NK-92 treated with Interleukin-12 subunit alpha and Interleukin-12 subunit beta, amount 100 ng/mL, for 24 hours (cell line): Measurements from ENCODE around the gene NAALADL1.
A peak's percentile ranks its signal among the peaks of the same experiment; 100 is the strongest.

ENCODE experiments used
- DNase-seq: peaks from one replicate; lab custom pipeline; 2025; lab: John Stamatoyannopoulos, UW

The NAALADL1 gene

DNA sequence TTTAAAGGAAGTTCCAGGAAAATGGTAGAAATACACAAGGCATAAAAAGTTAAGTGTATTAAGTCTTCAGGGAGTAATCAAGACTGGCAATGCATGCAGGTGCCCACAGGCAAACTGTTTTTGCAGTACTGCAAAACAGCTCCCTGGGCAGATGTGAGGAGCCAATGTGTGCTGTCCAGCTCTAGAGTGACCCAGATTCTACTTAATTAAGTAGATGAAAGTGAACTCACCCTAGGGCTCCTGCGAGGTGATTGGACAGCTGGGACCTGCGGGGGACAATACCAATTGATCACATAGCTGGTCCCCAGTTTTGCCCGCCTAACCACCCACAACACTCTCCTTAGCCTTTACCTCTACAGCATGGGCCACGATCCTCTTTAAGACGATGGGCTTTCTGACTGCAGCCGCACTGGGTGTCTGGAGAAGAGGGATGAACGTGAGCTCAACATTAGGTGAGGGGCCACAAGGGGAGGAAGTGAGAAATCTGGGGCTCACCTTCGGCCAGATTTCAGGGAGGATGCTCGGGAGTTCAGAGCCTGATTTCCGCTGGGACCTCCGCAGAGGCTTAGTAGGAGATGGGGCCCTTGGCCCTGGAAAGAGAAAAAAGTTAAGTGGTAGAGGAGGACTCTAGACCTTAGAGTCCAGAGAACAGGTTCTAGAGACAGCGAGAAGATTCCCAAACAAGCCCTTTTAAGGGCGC, 24.9 kb upstream of the NAALADL1 start:
- no peak for DNase-seq

DNA sequence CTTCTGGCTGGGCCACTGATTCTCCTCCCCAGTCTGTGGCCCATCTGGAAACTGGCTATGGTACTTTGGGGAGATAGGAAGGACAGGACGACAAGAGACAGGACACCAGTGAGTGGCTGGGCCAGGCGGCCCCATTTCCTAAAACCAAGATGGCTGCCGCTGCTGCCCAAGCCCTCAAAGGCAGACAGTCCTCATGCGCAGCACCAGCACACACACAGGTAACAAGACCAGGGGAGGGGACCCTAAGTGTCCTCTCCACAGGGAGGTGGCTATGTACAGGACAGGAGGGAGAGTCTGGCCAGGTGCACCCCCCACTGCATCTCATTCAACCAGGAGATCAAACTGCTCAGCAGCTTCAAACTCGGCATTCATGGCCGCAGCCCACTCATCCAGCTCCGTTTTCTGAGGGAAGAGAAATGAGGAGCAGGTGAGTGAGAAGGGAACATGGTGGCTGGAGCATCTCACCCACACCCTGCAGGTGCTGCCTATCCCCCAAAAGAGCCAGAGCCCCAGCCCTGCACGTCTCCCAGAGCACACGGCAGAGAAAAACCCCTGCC, 20.5 kb upstream of the NAALADL1 start:
- no peak for DNase-seq

DNA sequence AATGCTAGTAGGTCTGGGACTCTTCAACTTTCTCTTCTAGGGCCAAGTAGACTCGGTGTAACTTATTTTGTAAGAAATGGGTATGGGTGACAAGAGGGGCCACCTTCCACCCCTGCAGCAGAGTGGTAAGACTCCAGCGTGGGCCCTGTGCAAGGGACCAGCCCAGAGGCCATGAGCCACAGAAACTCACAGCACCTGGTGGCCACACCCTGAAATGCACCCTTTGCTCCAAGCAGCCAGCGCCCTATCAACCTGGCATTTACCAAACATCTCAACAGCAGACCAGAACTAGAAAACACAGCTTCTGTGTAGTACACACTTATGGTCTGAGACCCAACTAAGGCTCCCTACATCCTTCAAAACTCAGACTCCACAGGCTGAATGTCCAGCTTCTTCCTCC, 19.8 kb upstream of the NAALADL1 start:
- DNase-seq = peak; percentile 30

DNA sequence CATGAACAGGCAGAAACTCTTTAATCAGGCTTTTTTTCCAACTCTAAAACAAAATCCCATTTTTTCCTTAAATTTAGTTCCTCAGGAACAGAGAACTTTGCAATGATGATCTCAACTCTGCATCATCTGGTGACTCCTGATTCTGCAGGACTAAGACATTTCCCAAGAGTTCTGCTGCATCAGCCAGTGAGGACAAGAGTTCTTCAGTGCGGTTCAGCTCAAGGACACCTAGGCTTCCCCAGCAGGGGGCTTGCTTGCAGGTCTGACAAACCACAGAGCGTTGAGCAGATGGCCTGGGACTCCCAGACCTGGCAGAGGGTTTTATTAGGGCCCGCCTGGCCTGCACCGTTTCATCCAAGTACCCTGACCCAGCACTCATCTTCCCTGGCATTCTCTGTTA, 19.1 kb upstream of the NAALADL1 start:
- no peak for DNase-seq

DNA sequence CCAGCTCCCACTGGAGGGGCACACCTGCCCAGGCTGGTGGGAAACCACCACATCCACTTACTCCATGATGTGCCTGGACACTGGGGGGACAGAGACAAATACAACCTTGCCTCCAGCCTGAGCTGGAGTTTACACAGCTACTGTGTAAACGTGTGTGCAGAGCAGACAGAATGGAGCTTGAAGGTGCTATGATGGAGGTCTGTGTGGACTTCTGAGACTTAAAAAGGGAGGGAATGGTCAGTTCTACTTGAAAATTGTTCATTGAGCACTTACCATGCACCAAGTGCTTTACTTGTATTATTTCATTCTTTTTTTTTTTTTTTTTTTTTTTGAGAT, 14.2 kb upstream of the NAALADL1 start:
- no peak for DNase-seq

DNA sequence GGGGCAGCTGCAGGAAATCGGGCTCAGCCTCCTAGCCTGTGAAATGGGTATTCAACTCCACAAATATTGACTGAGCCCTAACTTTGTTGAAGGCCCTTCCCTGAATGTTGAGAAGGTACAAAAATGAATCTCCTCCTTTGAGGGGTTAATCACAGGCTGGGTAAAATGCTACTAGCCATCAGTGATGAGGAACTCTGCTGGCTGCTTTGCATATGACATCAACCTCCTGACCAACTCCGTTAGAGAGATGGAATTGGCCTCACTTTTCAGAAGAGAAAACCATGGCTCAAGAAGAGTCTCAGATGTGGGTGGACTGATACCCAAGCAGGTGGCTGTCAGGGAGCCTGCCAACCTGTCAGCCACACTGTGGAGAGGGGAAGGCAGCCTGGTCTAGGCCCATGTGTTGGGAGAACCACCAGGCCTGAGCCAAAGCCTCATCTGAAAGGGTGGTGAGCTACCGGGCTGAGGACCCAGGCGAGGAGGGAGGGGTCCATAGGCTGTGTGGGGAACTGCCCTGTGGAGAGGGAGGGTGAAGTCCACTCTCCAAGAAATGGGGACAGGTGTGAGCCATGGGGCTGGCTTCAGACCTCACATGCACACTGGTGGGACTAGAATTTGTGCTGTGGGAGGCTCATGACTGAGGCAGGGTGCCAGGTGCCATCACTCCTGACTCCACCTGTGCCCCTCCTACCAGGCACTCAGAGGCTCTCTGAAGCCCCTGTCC, 13.7 kb upstream of the NAALADL1 start:
- DNase-seq = no peak

DNA sequence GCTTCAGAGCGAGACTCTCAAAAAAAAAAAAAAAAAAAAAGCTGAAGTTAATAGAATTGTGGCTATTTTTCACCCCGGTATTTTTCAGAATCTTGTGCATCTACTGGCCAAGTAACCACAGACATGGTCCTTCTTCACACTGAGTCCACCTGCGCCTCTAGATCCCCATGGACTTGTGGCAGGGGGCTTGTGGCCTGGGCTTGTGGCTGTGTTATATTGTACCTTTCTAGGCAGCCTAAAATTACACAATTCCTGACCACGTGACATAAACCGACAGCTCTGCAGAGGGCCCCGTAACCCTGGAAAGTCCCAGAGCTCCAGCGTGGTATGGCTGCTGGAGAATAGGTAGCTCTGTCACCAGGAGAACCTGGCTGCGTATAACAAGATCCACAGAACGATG, 10.9 kb upstream of the NAALADL1 start:
- DNase-seq = peak; percentile 63

DNA sequence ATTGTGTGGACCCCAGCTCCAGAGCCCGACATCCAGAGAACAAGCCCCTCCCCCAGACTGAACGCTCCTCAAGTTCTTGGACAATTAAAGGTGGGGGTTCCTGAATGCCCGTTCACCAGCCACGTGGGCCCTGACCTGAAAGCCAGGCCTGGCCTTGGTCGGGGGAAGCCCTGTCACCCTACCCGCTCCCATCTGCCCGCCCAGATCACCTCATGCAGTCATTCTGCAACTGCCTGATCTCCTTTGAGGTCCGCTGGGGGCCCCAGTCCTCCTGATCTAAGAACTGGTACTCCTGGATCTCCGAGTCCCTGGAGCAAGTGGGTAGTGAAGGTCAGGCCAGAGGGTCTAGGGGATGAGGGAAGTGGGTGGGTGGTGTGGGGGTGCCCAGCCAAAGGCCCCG, 9.1 kb upstream of the NAALADL1 start:
- no peak for DNase-seq

DNA sequence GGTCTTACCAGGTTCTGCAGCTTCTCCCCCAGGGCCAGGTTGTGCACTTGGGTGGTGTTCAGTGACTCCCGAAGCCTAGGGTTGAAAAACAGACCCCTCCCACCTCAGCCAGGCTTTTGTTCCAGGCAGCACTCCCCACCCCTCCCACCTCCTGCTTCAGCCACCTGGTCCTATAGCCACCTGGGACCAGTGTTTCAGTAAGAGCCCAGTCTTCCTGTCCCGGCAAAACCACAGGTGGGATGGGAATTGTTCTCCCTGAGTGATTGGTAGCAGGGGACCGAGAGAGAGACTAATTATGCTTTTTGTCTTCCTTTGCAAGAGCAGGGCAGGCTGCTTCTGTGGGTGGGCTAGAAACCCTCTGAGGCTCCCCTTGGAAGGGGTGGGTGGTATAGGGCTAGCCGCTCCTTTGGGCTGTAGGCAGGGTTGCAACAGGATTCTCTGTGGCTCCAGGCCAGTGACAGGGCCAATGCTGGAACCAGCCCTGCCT, 8.5 kb upstream of the NAALADL1 start:
- DNase-seq = no peak

DNA sequence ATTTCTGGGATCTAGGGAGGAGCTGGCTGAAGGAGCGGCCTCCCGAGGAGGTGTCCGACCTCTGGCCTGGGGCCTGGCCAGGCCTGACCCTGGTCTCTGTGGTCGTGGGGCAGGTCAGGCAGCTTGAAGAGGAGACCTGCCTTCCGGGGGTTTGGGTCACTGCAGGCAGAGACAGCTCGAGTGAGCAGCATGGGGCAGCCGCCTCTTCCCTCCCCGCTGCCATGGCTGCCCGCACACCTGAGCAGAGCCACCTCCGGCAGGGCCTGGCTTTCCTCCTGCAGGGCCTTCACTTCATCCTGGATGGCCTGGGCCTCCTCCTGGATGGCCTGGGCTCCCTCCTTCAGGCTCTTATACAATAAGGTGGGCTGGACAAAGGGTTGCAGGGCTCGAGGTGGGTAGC, 8.0 kb upstream of the NAALADL1 start:
- DNase-seq = no peak

DNA sequence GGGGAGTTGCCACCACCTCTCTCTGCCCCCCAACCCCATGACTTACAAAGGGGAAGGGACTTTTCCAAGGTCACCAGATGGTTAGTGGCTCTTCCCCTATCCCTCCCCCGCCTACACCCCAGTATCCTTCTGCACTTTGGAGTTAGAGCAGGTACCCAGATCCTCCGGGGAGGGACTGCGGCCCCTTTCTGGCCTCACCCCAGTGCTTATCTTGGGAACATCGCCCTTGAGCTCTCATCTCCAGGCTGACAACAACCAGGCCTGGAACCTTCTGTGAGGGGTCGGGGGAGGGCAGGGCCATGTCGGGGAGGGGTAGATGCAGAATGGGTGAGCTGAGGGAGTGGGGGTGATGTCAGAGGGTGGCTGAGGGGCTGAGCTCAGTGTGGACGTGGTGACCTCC, 7.5 kb upstream of the NAALADL1 start:
- no peak for DNase-seq

DNA sequence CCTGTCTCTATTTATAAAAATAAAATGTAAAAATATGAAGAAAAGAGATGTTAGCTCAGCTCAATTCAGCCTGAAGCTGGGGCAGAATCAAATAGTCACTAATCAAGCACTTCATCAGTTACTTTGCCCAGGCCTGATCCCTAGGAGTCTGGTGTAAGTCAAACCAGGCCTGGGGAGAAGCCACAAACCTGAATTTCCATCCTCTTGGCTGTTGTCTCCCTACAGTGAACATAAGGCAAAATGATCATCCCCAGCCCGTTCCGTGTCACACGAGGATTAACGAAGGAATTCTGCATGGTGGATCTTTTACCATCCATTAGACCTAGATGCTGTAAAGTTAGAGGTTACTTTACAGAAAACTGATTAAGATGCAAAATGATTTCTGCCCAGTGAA, 6.5 kb upstream of the NAALADL1 start:
- DNase-seq = no peak

DNA sequence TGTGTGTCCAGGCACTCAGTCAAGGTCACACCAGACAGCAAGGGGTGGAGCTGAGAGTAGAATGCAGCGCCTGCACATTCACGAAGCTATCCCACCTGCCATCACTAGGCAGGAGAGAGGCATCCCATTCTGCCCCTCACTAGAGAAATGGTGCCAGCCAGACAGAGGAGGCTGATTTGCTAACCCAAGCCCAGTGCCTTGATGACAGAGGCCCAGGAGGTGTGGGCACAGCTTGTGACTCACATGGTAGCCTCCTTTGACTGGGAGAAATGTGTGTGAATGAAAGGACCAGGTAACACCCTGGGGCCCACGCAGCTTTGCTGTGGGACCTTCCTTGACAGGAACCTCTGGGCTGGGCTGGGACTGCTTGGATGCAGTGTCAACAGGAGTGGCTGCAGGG, 5.2 kb upstream of the NAALADL1 start:
- DNase-seq = no peak

DNA sequence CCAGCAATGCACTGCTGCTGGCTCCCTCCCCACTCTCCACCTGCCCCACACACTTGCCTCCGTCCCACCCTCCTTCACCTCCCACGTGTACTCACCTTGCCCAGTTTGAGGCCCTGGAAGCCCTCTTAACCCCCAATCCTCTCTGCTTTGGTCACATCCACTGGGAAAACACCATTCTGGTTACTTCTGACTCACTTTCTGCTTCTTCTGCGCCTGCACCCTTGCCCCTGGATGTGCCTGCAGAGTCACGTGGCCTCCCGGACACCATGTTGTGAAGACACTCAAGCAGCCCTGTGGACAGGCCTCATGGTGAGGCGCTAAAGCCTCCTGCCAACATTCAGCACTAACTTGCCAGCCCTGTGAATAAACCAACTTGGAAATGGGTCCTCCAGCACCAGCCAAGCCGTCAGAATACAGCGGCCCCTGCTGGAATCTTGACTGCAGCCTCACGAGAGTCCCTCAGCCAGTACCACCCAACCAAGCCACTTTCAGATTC, 2.6 kb upstream of the NAALADL1 start:
- no peak for DNase-seq

DNA sequence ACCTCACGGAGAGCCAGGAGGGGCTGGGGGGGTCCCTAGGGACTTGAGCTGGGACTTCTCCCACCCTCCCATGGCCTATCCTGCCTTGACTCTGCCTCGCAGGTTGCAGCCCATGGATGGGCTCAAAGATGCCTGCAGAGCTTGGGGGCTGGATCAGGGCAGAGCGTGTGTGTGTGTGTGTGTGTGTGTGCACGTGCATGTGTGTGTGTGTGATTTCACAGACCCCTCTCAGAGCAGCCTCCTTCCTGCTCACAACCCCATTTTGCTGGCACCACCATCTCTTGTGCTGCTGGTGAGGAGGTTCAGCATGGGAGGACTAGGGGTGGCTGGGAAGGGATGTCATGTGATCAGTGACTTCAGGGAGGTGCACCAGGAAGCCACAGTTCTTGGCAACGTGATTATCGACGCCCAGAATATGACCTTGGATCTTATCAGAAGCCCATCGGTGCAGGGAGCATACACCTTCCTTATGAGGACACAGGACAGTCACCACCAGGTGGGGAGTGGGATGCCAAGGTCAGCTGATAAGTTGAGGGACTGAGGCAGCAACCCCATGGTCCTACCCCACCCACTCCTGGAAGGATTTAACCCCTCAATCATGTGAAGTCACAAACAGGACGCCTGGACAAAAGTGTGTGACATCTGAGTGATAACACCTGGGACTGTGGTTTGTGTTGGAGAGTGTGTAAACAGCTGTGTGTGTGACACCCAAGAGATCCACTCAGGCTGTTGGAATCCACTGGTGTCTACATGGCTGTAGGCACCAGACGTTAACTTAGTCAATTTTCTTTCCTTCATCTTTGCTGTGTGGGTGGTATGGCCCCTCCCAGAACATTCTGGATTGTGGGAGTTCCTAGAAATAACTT, 1.8 kb upstream of the NAALADL1 start:
- DNase-seq = no peak

DNA sequence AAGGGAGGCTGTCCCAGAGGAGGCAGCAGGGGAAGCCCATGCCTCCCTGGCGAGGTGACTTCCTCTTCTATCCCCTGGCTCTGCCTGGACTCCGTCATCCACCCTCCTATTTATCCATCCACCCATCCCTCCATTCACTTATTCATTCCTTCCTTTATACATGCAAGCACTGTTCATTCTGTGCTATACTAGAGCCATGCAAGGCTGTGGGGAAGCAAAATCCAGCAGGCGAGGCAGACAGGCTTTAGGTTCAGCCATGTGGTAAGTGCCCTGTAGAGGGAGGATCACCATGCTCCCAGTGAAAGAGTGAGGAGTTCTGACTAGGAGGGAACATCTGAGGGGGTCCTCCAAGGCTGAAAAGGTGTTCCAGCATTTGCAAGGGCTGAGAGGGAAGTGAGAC, 1.2 kb upstream of the NAALADL1 start:
- no peak for DNase-seq

DNA sequence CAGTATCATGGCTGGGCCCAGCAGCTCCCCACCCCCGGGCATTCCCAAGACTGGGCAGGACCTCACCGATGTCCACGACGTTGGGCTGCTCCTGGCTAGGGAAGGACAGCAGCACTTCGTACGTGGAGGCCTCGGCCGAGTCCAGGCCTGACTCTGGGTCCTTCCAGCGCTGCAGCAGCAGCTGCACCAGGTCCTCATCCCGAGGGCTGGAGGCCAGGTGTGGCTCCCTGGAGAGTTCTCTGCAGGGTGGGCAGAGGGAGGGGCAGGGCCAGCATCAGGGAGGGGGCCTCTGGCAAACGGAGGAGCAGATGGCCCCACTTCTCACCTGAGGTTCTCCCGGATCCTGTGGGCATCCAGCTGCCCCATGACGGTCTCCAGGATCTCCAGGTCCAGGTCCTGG, 341 bp downstream of the NAALADL1 start:
- no peak for DNase-seq

DNA sequence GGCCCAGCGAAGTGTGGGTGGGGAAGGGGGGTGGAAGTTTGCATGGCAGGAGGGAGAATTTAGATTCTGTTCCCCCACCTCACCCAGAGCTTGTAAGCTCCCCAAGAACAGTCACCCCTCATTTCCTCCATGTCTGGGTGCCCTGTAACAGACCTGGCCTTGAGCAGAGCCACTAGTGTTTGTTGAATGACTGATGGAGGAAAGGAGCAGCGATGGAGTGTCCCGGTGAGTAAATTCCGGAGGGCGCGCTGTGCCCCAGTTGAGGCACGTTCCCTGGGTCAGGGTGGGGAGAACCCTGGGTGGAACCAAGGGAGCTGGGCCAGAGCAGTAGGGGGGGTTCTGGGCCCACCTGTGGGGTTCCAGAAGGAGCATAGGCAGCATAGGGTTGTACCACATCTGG, 827 bp downstream of the NAALADL1 start:
- no peak for DNase-seq

DNA sequence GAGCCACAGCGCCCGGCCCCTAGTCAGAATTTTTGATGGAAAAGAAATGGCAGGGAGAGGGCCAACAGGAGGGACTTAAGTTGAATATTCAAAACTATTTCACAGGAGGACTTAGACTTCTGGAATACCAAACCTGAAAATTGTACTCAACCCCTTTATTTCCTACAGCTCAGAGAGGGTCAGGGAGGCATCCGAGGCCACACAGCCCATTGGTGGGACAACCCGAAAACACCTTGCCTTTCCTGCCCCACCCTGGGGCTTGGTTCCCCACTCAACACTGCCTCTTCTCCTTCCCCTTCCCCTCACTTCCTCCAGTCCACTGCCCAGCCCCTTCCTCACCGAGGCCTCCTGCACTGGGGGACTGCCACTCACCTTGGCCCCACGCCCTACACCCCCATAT, 1.4 kb downstream of the NAALADL1 start:
- DNase-seq = no peak

DNA sequence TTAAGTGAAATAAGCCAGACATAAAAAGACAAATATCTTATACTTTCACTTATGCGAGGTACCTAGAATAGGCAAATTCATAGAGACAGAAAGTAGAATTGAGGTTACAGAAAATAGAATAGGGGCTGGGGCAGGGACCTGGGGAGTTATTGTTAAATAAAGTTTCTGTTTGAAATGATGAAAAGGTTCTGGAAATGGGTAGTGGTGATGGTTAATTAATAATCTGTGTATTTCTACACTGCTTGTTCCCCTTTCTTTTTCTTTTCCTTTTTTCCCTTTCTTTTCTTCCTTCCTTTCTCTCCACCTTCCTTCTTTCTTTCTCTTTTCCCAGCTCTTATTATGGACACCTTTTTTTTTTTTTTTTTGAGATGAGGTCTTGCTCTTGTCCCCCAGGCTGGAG, 2.8 kb downstream of the NAALADL1 start:
- DNase-seq = no peak

DNA sequence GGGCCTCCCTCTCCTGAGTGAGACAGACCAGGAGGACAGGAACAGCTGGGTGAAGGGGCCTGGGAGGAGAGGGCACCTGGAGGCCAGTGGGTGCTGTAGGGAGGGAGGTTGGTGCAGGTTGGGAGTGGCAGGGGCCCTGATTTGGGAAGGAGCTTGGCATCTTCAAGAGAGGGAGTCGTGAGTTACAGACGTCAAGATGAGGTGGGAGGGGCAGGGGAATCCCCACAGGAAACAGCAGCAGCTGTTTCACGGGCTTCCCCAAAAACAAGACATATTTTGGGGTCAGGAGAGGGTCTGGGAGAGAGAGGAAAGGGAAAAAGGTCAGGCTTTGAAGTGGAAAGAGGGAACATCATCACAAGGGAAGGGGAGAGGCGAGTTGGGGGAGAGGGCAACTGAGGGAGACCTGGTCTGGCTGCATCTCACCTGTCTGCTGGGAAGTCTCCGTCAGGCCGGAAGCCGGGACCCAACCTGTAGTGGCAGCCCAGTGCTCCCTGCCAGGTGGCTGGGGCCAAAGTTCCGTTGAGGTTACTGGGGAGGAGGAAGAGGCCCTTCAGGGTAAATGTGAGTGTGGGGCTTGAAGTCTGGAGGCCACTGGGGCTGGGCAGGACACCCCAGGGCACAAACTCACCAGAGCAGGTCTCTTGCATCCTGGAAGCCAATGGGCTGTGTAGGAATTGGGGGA, 4.4 kb downstream of the NAALADL1 start:
- DNase-seq = no peak

DNA sequence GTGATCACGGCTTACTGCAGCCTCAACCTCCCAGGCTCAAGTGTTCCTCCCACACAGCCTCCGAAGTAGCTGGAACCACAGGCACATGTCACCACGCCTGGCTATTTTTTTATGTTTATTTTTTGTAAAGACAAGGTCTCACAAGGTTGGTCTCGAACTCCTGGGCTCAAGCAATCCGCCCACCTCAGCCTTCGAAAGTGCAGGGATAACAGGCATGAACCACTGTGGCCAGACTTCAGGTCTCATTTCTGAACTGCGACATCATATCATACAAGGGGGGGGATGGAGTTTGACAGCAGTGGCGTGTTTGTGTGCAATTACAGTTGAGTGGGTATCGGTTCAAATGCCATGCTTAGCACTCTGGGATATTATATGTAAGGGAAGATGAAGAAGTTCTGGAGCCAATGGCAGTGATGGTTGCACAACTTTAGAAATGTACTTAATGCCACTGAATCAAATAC, 6.9 kb downstream of the NAALADL1 start:
- DNase-seq = no peak
